Right lobe of liver (tissue), 6 donors: ENCODE data around the gene PHTF1. TPM values are rescaled to one million over a fixed set of nuclear protein-coding genes. Genes with fewer than 3 reads are reported as not detected.
A peak's percentile ranks its signal among the peaks of the same experiment; 100 is the strongest.

Experiments used
- ATAC-seq, 4 donors: fragments of 200-7000 bp; cut with Tn5 transposase; one replicate each; pipeline ENCODE4 v1.9.1; 2020; ENCODE audit warnings: mild to moderate bottlenecking in 4 of 4, moderate library complexity in 4 of 4
- DNase-seq, 3 donors: peaks; one replicate each; pipeline ENCODE4 v3.0.0-alpha.2; 2020
- H3K27ac ChIP-seq, 3 donors: fragments of 200-600 bp; one replicate each; pipeline ENCODE4 v1.8.0; 2022
- H3K27me3 ChIP-seq, 2 donors: fragments of 200-600 bp; one replicate each; pipeline ENCODE4 v1.8.0; 2022
- H3K36me3 ChIP-seq, 4 donors: fragments of 200-600 bp; sonication (generic) in 1 of 4; one replicate each; pipeline versions ENCODE4 v1.5.1 to v1.8.0; 2017 to 2022; ENCODE audit warnings: control low read depth in 1 of 4
- H3K4me1 ChIP-seq, 4 donors: fragments of 200-600 bp; sonication (generic) in 1 of 4; one replicate each; pipeline versions ENCODE4 v1.5.1 to v1.8.0; 2017 to 2022; ENCODE audit warnings: control low read depth in 1 of 4
- H3K4me3 ChIP-seq, 3 donors: fragments of 200-600 bp; one replicate each; pipeline ENCODE4 v1.8.0; 2022
- H3K9me3 ChIP-seq, 4 donors: fragments of 200-600 bp; sonication (generic) in 1 of 4; one replicate each; pipeline versions ENCODE4 v1.5.1 to v1.8.0; 2017 to 2022; ENCODE audit warnings: control low read depth in 1 of 4
- CTCF ChIP-seq, 4 donors: fragments of 200-600 bp in 3 of 4; fragments of 450-650 bp in 1 of 4; IDR thresholded peaks; one replicate each; pipeline versions ENCODE4 v1.5.1 to v1.8.0; 2016 to 2022; ENCODE audit warnings: antibody characterized with exemption in 4 of 4, mild to moderate bottlenecking in 2 of 4
- POLR2A ChIP-seq: fragments of 450-650 bp; IDR thresholded peaks from one replicate; pipeline ENCODE4 v1.6.1; 2017; ENCODE audit warnings: antibody characterized with exemption, mild to moderate bottlenecking
- WGBS: methylation state at CpG from one replicate; pipeline ENCODE4 v1.1.6; 2018; ENCODE audit warnings: low coverage, low lambda C conversion rate; ENCODE audit not compliant: insufficient coverage; ENCODE audit errors: missing lambda C conversion rate; 5-methylcytosine and 5-hydroxymethylcytosine counted together
- intact Hi-C, 2 donors: fragments of 100-400 bp; cut with DNase I; formaldehyde crosslinking; loops; one replicate each; pipeline versions ENCODE4 v1.11.2 to v1.14.1; 2022
- total RNA-seq, 6 experiments: library from RNA; depleted of rRNA in 2 of 6; stranded (reverse); fragments of >200 nt in 2 of 6; fragmentation: NEBNext Ultra II Directional in 3 of 6; extraction: Animal tissue kit (Norgen Biotek cat#: 25700) in 3 of 6; gene quantifications; one replicate each; pipeline versions ENCODE4 v1.1.0 to v1.2.4, GENCODE V29; 2016 to 2023
- donor health status: DM: no; HTN: yes; CAD: no.
- donor health status: DM: no; HTN: no; CAD: no.
- donor health status: DM: no; HTN: no; CAD: no.
- donor health status: DM: no; HTN: yes; CAD: no.
- donor health status: DM: no; HTN: yes; CAD: no.

Gene PHTF1
- total RNA-seq, 6 experiments from 2014 or later: 4.7 to 8.7 (median 6.1) TPM

GRCh38 chr1:113793878-113794834, 34.9 kb upstream of the PHTF1 start:
- 67% methylated on average over 9 of the region's 9 CpGs for WGBS
- no peak overlapping the region for H3K27ac ChIP-seq
- peaks cover 0 to 15% (median 5%) of the 10 kb centered on the region in 4 donors for H3K36me3 ChIP-seq
- H3K27me3 ChIP-seq: no peaks in the 10 kb centered on the region
- no peak overlapping the region for H3K4me3 ChIP-seq
- peak; percentile 45 to 75 (median 58) for ATAC-seq
- no peak for TF ChIP-seq POLR2A
- TF ChIP-seq CTCF (IDR thresholded peaks at IDR 0.05): no peak
- intact Hi-C loops: no loop called here
- H3K4me1 ChIP-seq: peaks cover 0 to 6% (median 0%) of the 10 kb centered on the region in 4 donors
- H3K9me3 ChIP-seq: no peaks in the 10 kb centered on the region
- no peak for DNase-seq

GRCh38 chr1:113792986-113793385, 33.7 kb upstream of the PHTF1 start:
- Histone ChIP-seq H3K9me3 (no peaks in the 10 kb centered on the region), H3K27ac (no peak overlapping the region), H3K27me3 (no peaks in the 10 kb centered on the region), H3K4me3 (no peak overlapping the region), H3K36me3 (peaks cover 0 to 15% (median 5%) of the 10 kb centered on the region in 4 donors), H3K4me1 (peaks cover 0 to 6% (median 0%) of the 10 kb centered on the region in 4 donors)
- peak in 1 of 4 donors; percentile 43 for ATAC-seq
- intact Hi-C loops: no loop called here
- TF ChIP-seq POLR2A: no peak
- no peak for TF ChIP-seq CTCF (IDR thresholded peaks at IDR 0.05)
- no peak for DNase-seq
- WGBS: 90% methylated on average over 1 of the region's 1 CpG

- no peaks in the 10 kb centered on the region for H3K9me3 ChIP-seq
- DNase-seq: no peak
Observed at GRCh38 chr1:113792471-113792870, 33.2 kb upstream of the PHTF1 start.

GRCh38 chr1:113788802-113789201, 29.5 kb upstream of the PHTF1 start:
- no peak for DNase-seq
- WGBS: 80% methylated on average over 3 of the region's 3 CpGs
- intact Hi-C loops: no loop called here
- no peak overlapping the region for H3K4me3 ChIP-seq
- peaks cover 0 to 9% (median 0%) of the 10 kb centered on the region in 4 donors for H3K4me1 ChIP-seq
- H3K36me3 ChIP-seq: no peaks in the 10 kb centered on the region
- no peaks in the 10 kb centered on the region for H3K9me3 ChIP-seq
- H3K27me3 ChIP-seq: no peaks in the 10 kb centered on the region
- no peak overlapping the region for H3K27ac ChIP-seq
- no peak for TF ChIP-seq POLR2A
- no peak for TF ChIP-seq CTCF (IDR thresholded peaks at IDR 0.05)
- peak in 1 of 4 donors; percentile 12 for ATAC-seq

More at GRCh38 chr1:113792471-113792870, 33.2 kb upstream of the PHTF1 start:
- Histone ChIP-seq H3K4me3 (no peak overlapping the region), H3K27me3 (no peaks in the 10 kb centered on the region), H3K36me3 (peaks cover 0 to 10% (median 5%) of the 10 kb centered on the region in 4 donors), H3K27ac (no peak overlapping the region), H3K4me1 (peaks cover 0 to 6% (median 0%) of the 10 kb centered on the region in 4 donors)
- WGBS: 81% methylated on average over 5 of the region's 5 CpGs
- intact Hi-C loops: no loop called here
- ATAC-seq: no peak
- TF ChIP-seq CTCF (IDR thresholded peaks at IDR 0.05) (no peak), POLR2A (no peak)
